Activated CD4-positive, alpha-beta T cell treated with anti-CD3 and anti-CD28 coated beads, Interleukin-2, Interleukin-4, amounts not matched to agents 100 ng/mL and 50 ng/mL, durations not matched to agents 16 hours and 8 hours (primary cell): ENCODE data around the gene HNF1B.
"Not testable (repeated sequence)": the region's sequence is repeated elsewhere in the genome, so short reads cannot be mapped to it uniquely, and the experiment has no call there.

Source experiments
- DNase-seq: peaks from one replicate; pipeline ENCODE4 v3.0.0-alpha.2; 2020; ENCODE audit warnings: low spot score

HNF1B gene

DNA sequence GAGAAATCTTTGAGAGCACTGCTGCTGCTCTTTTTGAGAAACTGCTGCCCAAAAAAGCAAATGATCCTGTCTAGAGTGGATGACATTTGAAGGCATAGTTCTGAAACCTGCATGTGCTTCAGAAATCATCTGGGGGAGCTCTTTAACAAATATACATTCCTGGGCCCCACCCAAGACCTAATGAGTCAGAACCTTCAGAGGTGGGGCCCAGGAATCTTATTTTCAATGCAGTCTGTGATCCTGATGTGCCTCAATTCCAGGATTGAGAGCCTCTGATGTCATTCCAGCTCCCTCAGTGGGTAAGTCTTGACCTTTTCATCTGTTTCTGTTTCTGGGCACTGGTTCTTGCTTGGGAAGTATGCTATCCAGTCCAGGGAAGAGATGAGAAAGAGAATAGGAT is 42.3 kb downstream of the HNF1B start:
- DNase-seq: no peak

DNA sequence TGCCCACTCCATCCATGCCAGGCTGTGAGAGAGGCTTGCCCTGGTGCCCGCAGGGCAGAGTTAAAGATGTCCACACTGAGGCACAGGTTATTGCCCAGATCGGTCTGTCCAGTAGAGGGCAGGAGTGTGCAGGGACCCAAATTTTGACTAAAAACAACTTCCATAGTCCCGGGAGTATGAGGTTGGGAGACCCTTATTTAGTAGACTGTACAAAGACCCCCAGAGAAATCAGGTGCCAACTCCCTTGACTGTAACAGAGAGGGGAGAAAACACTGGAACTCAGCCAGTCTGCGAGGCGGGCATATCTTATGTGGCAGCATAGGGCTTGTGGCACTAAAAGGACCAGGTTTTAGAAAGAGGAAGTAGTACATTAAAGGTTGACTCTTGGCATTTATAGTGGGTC is 43.4 kb downstream of the HNF1B start:
- DNase-seq: peak; percentile 57

DNA sequence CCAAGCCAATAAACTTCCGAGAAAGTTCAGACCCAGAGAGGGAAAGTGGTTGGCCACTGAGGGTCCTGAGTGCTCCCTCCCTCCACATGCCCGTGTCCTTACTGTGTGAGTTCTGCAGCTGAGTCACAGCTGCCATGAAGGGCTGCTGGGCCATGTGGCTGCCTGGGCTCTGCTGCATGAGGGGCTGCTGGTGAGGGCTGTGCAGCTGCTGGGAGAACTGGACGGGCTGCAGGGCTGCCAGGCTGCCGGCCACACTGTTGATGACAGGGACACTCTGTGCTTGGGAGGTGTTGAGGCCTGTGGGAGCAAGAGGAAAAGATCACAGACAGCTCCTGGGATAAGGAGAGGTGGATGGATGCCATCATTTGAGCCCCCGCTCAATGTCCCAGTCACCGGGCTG is 44.0 kb downstream of the HNF1B start:
- DNase-seq: no peak

DNA sequence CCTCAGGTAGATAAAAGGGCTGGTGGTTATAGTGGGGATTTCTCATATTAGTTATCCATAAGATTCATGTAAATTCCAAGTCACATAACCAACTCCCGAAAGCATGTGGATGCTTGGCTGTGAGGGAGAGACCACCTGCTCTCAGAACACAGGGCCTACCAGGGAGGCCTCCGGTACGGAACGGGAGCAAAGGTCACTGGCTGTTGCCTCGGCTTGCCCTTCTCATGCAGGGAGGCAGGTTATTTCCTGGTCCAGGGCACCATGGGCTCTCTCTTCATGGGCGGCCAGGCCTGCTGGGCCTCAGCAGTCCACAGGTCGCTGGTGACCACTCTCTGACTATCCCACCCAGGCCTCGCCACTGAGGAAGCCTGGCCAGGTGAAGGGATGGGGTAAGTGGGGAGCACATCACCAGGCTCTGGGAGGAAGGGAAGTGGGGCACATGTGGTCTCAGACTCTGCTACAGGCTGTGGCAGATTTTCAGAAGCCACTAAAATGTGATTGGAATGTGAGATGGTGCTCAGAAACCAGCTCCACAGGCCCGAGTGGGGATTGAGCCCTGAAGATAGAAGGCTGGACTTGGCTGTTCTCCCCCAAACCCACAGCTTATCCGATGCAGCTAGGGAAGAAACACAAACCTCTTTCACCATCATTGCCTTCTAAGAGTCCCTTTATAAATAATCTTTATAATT is 45.4 kb downstream of the HNF1B start:
- DNase-seq: no peak

DNA sequence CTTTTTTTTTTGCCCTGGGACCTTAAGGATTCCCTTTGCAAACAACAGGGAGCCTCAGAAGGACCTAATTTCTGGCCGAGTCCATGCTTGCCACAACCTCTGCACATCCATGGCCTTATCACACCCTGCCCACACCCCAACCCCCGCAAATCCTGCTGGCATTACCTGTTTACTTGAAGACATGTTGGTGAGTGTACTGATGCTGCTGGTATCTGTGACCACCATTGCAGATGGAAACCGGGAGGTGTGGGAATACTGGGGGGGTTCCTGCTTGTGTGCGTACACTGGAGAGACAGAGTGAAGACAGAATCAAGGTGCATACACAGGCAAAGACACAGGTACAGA is 46.0 kb downstream of the HNF1B start:
- no peak for DNase-seq

DNA sequence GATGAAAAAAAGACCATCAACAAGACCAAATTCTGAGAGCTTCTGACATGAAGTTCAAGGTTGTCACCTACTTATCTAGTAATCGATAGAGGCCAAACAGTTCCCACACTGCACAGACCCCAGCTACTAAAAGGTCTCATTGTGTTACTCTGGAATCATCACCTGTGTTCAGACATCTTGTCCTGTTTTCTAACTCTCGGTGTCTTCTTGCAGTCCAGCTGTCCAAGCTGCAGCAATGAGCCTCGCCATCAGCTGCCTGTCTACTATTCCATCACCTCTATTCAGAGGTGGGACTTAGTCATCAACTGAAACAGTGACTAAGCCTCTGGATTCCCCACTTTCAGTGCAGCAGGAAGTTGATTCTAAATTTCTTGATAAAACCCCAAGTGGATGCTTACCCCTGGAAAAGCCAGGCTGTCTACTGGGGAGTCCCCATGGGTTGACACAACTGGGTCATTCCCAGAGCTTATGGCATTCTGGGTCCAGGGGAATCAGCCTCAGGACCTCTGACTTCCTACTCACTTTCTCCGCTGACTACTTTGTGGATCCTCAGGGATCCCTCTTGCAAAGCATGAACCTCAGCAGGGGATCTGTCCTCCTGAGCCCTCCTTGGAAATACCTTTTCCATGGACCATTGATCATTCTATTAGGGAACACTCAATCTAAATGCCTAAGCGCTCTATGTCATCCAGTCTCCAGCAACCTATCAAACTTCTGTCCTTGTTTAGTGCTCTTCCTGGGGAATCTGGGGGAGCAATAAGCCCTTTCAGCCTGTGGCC is 46.5 kb downstream of the HNF1B start:
- peak; percentile 39 for DNase-seq

DNA sequence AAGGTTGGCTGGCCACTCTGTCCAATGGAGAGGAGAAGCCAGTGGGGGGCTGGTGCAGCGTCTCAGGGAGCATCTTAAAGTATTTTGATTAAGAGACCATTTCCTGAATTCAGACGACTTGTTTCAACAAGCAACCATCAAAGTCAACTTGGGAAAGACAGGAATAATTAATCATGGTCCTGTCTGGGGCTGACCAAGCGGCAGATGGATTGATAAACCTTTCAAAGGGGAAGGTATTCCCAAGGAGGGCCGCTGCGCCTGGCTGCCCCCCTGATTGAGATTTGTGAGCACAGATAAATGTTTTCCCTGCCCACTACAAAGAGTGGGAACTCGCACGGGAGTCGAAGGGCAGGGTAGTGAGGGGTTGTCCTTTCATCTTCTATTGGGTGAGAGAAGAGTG is 47.5 kb downstream of the HNF1B start:
- DNase-seq: no peak

DNA sequence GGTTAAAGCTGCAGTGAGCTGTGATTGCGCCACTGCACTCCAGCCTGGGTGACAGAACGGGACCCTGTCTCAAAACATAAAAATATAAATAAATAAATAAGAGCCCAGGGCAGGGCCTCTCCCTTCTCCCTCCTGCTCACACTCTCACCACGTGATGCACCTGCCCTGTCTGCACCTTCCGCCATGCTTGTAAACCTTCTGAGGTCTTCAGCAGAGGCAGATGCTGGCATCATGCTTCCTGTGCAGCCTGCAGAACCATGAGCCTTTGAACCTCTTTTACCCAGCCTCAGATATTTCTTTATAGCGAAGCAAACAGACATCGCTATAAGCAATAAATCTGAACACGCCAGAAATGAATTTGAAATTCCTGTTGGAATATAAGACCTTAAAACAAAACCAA is 48.5 kb downstream of the HNF1B start:
- DNase-seq: no peak

DNA sequence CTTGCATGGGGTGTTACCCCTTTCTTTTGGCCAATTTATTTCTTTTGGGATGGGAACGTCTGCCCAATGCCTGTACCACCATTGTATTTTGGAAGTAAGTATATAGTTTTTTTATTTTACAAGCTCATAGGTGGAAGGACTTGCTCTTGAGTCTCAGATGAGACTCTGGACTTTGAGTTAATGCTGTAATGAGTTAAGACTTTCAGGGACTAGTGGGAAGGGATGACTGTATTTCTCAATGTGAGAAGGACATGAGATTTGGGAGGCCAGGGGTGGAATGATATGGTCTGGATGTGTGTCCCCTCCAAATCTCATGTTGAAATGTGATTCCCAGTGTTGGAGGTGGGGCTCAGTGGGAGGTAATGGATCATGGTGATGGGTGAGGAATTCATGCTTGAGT is 49.1 kb downstream of the HNF1B start:
- DNase-seq: no peak

DNA sequence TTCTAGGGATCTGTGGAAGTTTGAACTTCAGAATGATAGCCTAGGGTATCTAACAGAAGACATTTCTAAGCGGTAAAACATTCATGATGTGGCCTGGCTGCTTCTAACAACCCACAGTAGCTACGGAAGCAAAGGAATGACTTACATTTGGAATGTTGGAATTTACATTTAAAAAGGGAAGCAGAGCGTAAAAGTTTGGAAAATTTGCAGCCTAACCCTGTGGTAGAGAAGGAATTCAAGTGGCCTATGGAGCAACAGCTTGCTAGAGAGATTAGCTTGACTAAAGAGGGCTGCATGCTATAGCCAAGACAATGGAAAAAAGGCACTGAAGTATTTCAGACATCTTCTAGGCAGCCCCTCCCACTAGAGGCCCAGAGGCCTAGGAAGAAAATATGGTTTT is 50.1 kb downstream of the HNF1B start:
- no peak for DNase-seq

DNA sequence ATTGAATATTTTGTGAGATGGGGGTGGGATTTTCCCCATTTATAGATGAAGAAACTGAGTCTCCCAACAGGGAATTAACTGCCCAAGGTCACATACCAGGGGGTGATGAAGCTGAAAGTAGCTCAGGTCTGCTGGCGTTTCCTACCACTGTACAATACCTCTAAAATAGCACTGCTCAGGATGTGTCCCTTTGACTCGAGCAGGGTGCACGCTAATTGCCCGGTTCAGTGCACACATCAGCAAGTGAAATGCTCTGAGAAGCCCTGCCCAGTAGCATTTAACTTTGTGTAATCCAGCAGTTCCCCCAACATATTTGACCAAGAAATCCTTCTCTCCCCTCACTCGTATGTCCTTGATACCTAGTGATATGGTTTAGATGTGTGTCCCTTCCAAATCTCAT is 51.5 kb downstream of the HNF1B start:
- no peak for DNase-seq

DNA sequence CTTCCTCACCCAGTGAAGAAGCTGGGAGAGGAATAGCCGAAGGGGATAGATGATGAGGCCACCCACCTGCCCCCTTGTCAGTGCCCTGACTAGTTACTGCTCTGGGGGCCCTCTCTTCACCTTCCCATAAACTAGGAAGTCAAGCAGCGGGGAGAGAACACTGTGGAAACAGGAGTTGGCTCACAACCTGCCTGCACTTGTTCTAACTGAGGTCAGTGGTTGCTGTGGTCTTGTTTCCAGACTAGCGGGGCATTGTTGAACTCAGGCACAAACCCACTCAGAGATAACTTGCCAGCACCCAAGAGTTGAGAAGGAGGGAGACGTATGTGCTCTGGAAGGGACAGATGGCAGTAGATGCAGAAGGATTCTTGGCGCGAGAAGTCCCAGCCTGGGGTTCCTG is 53.1 kb downstream of the HNF1B start:
- DNase-seq: no peak

DNA sequence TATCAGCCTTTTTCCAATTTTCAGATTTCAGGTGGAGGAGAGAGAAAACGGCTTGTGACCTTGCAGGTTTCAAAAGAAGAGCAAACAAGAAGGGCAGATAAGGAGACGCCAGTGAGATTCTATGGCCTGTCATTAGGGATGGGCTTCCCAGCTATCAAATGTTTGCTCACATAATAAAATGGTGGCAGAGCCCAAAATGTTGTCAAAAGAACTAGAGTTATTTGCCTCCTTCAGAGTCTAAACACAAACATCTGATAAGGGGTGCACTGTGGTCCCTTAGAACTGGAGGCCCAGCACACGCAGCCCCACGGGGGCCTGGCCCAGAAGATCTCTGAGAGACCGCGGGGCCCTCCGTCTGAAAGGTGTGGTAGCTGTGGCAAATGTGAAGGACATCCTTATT is 55.5 kb downstream of the HNF1B start:
- DNase-seq: no peak

DNA sequence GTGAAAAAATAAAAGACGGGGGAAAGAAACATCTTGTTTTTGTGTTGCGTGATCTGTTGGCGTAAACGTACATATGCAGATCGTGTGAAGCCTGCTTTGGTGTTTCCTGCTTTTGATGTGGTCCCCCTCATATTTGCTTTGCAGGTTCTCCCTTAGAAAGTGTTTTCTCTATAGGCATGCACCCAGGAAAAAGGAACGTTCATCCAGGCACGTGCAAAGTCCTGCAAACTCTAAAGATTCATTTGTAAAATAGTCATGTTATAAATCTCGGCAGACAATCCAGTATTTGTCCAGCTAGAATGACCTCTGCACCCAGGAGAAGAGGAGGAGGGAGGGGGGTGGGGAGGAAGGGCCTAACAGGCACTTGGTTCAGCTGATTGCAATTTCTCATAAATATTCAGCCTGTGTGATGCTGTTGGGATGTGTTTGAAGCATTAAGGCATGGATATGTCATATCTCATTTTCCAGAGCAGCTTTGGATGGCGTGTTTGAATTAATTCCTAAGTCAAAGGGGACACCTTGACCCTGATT is 61.3 kb downstream of the HNF1B start:
- no peak for DNase-seq

DNA sequence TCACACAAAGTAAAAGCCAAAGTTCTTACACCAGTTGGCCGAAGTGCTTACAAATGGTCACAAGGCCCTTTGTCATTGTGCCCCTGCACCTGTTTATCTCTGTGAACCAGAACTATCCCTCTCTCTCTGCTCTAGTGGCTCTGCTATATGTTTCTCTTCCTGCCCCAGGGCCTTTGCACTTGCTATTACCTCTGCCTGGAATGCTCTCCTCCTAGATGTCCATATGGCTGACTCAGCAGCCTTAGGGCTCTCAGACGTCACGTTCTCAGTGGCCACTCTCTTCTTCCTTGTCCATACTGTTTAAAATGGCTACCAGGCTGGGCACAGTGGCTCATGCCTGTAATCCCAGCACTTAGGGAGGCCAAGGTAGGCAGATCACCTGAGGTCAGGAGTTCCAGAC is 62.9 kb downstream of the HNF1B start:
- no peak for DNase-seq

DNA sequence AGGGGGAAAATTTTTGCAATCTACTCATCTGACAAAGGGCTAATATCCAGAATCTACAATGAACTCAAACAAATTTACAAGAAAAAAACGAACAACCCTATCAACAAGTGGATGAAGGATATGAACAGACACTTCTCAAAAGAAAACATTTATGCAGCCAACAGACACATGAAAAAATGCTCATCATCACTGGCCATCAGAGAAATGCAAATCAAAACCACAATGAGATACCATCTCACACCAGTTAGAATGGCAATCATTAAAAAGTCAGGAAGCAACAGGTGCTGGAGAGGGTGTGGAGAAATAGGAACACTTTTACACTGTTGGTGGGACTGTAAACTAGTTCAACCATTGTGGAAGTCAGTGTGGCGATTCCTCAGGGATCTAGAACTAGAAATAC is 64.9 kb downstream of the HNF1B start:
- DNase-seq: not testable (repeated sequence)

DNA sequence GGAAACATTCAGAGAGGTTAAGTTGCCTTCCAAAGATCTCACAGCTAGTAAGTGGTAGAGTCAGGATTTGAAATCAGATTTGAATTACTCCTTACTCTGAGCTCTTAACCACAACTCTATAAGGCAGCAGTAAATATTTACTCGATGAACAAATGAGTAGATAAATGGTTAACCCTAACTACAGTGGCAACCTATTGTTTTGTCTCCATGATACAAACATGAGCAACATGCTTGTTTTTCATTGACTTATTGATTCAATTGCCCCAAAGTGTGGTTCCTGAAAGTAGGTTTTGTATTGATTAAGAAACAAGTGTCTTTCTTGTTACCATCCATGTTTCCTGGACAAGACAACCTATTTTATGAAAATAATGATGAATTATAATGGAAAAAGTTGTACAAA is 66.8 kb downstream of the HNF1B start:
- DNase-seq: no peak

DNA sequence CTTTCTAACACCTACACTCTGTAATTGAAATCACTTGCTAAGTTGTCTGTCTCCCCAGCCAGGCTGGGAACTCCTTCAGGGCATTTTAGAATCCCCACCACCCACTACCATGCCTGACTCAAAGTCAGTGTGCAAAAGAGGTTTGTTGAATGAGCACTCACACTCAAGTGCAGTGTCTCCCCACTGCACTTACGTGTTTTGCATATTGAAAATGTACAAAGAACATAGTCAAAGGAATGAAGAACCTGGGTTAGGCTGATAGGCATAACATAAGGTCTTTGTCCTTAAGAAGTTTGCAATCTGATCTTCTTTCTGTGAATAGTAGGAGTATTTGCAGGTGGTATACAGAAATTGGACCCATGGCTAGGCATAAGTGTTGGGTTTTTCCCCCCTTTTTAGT is 67.8 kb downstream of the HNF1B start:
- DNase-seq: no peak

DNA sequence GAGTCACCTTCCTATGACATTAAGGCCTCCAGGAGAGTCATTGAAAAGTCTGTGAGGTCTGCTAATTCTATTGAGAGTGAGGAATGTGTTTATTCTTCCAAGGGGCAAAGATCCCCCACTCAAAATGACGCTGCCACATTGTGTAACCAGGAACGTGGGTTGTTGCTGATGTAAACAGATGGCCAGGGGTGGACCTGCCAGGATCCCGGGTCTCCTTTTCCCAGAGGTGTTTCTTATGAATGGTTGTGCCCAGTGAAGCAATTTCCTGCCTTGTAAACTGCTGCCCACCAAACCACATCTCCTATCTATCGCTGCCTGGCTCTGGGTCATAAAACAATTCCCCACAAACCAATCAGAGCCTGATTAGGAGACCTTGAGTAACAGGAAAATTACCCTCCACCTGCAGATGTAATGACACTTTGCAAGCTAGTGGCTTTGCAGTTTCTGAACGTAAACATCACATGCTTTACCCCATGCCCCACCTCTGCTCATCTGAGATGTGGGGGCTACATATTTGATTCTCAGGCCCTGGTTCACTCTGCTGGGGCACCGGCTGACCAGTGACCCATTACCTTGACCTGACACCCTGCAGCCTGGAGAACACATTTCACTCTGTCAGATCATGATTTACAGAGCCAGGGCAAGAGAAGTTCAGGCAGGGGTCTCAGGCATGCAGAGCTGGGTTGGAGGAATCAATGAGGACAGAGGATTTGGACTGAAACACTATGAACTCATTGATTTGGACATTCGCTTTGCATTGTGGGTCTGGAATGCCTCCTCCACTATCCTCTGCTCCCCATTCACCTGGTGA is 68.5 kb downstream of the HNF1B start:
- no peak for DNase-seq

DNA sequence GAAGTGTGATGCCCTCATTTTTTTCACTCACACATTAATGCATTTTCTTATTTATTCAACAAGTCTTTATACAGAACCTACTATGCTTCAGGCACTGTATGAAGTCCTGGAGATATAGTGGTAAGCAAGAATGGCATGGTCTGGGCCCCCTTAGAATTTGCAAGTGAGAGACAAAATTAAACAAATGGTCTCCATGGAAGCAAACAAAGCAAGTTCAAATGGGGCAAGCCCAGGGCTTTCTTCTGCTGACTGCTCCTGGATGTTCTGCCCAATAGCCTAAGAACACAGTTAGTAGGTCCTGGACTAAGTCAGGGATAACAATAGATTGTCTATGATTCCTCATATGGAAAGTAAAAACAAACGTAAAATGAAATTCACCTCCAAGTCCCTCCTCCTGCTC is 70.3 kb downstream of the HNF1B start:
- DNase-seq: no peak

DNA sequence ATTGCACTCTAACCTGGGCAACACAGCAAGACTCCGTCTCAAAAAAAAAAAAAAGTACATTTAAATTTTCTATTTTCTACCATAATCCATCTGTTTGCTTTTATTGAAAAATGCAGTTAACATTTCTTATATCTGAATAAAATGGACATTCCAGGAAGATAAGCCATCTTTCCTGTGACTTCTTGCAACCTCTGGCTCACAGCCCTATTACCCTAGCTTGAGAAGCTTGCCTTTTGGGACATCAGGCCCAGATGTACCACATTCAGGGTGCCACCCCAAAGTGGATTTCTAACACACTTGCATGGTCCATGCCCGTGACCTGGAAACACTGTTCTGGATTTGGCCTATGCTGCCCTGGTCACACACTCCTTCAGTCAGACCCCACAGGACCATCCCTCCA is 71.5 kb downstream of the HNF1B start:
- DNase-seq: no peak

DNA sequence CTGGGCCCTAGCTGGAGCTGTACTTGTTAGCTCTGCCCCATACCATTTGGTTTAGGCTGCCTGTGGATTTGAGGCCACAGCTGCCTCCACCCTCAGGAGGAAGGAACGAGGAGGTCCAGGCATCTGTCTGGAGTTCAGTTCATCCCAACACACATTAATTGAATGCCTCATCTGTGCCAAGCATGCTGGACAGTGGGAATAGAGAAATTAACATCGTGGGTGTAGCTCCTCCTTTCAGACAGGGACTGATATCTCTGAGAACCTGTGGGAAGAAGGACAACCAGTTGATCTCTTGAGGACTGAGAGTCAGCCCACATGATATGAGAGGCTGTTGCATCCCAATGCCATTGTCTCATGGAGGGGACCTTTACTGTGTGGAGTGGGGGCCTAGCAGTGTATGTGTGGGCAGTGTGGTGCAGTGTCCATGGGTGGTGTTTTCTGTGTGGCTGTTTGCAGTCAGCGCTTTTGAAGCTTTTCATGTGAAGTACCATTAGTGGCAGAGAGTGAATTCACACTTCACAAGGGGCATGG is 72.2 kb downstream of the HNF1B start:
- no peak for DNase-seq
